OCI-LY7 (cell line): ENCODE results near the gene NMT1. TPM values are rescaled to one million over a fixed set of nuclear protein-coding genes. Genes with fewer than 3 reads are reported as not detected.

Experiments
- BruUV-seq: library from RNA; stranded (reverse); fragments of 400-500 nt; replicated peaks from 2 replicates; lab custom pipeline; 2021; lab: Mats Ljungman, UMichigan
- CTCF ChIA-PET: fragments of 300-600 bp; sonication (Branson Sonifier 250); formaldehyde crosslinking; loops from one replicate; lab custom pipeline; 2022; ENCODE audit warnings: antibody characterized with exemption; ENCODE audit not compliant: unreplicated experiment; lab: Charles Lee
- POLR2A ChIA-PET: fragments of 300-600 bp; sonication (Branson Sonifier 250); formaldehyde crosslinking; loops from one replicate; lab custom pipeline; 2022; ENCODE audit warnings: antibody characterized with exemption; lab: Charles Lee
- DNase-seq: peaks from one replicate; pipeline ENCODE4 v3.0.0-alpha.2; 2015; ENCODE audit warnings: low spot score
- H2AFZ ChIP-seq: fragments of 200-600 bp; sonication (generic), shearing (Covaris generic); 2 replicates; pipeline ENCODE4 v1.6.1; 2014; ENCODE audit warnings: mild to moderate bottlenecking, antibody characterized with exemption, low read length, moderate library complexity
- H3K27ac ChIP-seq: fragments of 200-600 bp; sonication (generic); 2 replicates; pipeline ENCODE4 v1.5.1; 2014; ENCODE audit warnings: mixed run types, low read depth, mild to moderate bottlenecking, moderate library complexity, low read length, inconsistent platforms; ENCODE audit not compliant: poor library complexity, severe bottlenecking
- H3K36me3 ChIP-seq: fragments of 200-600 bp; sonication (generic); 2 replicates; pipeline ENCODE4 v1.6.1; 2014; ENCODE audit warnings: mild to moderate bottlenecking, antibody characterized with exemption, low read length, moderate library complexity, mixed read lengths; ENCODE audit not compliant: insufficient read depth
- H3K4me1 ChIP-seq: fragments of 200-600 bp; sonication (generic); 2 replicates; pipeline ENCODE4 v1.5.1; 2014; ENCODE audit warnings: mild to moderate bottlenecking, low read length; ENCODE audit not compliant: insufficient read depth, poor library complexity, severe bottlenecking
- H3K4me2 ChIP-seq: fragments of 200-600 bp; sonication (generic); 2 replicates; pipeline ENCODE4 v1.6.1; 2014; ENCODE audit warnings: mild to moderate bottlenecking, low read length
- H3K4me3 ChIP-seq: fragments of 200-600 bp; sonication (generic); 2 replicates; pipeline ENCODE4 v1.5.1; 2014; ENCODE audit warnings: mild to moderate bottlenecking, low read depth, low read length; ENCODE audit not compliant: poor library complexity, severe bottlenecking
- H3K79me2 ChIP-seq: fragments of 200-600 bp; sonication (generic); 2 replicates; pipeline ENCODE4 v1.6.1; 2016; ENCODE audit warnings: low read depth, mild to moderate bottlenecking, low read length, moderate library complexity, mixed read lengths; ENCODE audit not compliant: insufficient read depth
- H3K9me2 ChIP-seq: fragments of 200-600 bp; sonication (generic); 2 replicates; pipeline ENCODE4 v1.6.1; 2016; ENCODE audit warnings: mild to moderate bottlenecking, low read length, mixed read lengths; ENCODE audit not compliant: insufficient read depth
- H3K9me3 ChIP-seq: fragments of 200-600 bp; sonication (generic); 2 replicates; pipeline ENCODE4 v1.6.1; 2014; ENCODE audit warnings: mild to moderate bottlenecking, mixed run types, low read length, mixed read lengths
- H4K20me1 ChIP-seq: fragments of 200-600 bp; sonication (generic); 2 replicates; pipeline ENCODE4 v1.6.1; 2014; ENCODE audit warnings: mild to moderate bottlenecking, antibody characterized with exemption, low read length, moderate library complexity, mixed read lengths; ENCODE audit not compliant: insufficient read depth
- EZH2phosphoT487 ChIP-seq: fragments of 200-600 bp; sonication (generic); IDR thresholded peaks from 2 replicates; pipeline ENCODE4 v1.6.1; 2018; ENCODE audit warnings: low read depth, borderline replicate concordance, mild to moderate bottlenecking, mixed run types, antibody characterized with exemption, low read length, moderate library complexity, mixed read lengths
- intact Hi-C: fragments of 100-400 bp; cut with micrococcal nuclease; formaldehyde crosslinking; loops from one replicate; pipeline ENCODE4 v1.10.0; 2022; ENCODE audit not compliant: unreplicated experiment
- total RNA-seq, 2 experiments: library from RNA; depleted of rRNA in 1 of 2; stranded (reverse); fragments of >200 nt in 1 of 2; shearing (Covaris generic) in 1 of 2; gene quantifications; 2 replicates each; pipeline ENCODE4 v1.2.3, GENCODE V29; 2014 to 2022
- TF ChIP-seq, protein P1 (sequence below): fragments of 200-600 bp; sonication (generic); conservative IDR thresholded peaks from 2 replicates; pipeline ENCODE4 v1.5.1; 2014; ENCODE audit warnings: mild to moderate bottlenecking, antibody characterized with exemption, low read length, moderate library complexity, mixed read lengths

The NMT1 gene
- total RNA-seq, 2 experiments from 2014 or later, result 82.3 to 134 TPM

DNA sequence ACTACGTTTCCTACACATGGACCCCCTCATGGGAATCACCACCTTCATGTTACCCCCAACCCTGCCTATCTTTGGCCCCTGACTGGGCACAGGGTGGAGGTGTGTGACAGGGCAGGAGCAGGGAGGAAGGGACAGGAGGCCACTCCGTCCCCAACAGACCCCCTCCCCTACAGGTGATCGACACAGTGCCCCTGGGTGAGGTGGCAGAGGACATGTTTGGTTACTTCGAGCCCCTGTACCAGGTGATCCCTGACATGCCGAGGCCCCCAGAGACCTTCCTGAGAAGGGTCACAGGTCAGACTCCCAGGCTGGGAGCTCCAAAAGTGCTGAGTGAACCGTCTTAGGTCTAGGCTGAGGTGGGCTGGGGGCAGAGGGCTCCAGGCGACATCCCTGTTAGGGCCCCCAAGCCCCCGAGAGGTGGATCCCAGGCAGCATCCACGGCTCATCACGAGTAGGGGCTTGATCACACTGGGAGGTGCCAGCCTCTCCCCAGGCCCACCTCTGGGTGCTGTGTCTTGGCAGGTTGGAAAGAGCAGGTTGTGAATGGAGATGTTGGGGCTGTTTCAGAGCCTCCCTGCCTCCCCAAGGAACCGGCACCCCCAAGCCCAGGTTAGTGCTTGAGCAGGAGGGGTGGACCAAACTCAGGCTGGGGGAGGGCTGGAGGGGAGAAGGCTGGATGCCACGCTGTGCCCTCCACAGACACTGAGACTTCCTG lies 75.9 kb downstream of the NMT1 start:
- Histone ChIP-seq H3K27ac (no peak overlapping the region), H4K20me1 (no peaks in the 10 kb centered on the region), H3K79me2 (no peaks in the 10 kb centered on the region), H3K9me3 (no peaks in the 10 kb centered on the region), H2AFZ (no peak overlapping the region), H3K9me2 (no peaks in the 10 kb centered on the region), H3K4me2 (0 out of 2 replicates have a peak overlapping the region, but pooled peaks have one; percentile 95), H3K4me1 (peaks cover 16% of the 10 kb centered on the region), H3K36me3 (no peaks in the 10 kb centered on the region), H3K4me3 (no peak overlapping the region)
- no TSS peak for BruUV-seq
- intact Hi-C loops, result no loop called here
- ChIA-PET POLR2A (no interaction called here), CTCF (no interaction called here)
- DNase-seq, result no peak
- TF ChIP-seq, protein P1, sequence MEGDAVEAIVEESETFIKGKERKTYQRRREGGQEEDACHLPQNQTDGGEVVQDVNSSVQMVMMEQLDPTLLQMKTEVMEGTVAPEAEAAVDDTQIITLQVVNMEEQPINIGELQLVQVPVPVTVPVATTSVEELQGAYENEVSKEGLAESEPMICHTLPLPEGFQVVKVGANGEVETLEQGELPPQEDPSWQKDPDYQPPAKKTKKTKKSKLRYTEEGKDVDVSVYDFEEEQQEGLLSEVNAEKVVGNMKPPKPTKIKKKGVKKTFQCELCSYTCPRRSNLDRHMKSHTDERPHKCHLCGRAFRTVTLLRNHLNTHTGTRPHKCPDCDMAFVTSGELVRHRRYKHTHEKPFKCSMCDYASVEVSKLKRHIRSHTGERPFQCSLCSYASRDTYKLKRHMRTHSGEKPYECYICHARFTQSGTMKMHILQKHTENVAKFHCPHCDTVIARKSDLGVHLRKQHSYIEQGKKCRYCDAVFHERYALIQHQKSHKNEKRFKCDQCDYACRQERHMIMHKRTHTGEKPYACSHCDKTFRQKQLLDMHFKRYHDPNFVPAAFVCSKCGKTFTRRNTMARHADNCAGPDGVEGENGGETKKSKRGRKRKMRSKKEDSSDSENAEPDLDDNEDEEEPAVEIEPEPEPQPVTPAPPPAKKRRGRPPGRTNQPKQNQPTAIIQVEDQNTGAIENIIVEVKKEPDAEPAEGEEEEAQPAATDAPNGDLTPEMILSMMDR, result no peak
- no peak for TF ChIP-seq EZH2phosphoT487

DNA sequence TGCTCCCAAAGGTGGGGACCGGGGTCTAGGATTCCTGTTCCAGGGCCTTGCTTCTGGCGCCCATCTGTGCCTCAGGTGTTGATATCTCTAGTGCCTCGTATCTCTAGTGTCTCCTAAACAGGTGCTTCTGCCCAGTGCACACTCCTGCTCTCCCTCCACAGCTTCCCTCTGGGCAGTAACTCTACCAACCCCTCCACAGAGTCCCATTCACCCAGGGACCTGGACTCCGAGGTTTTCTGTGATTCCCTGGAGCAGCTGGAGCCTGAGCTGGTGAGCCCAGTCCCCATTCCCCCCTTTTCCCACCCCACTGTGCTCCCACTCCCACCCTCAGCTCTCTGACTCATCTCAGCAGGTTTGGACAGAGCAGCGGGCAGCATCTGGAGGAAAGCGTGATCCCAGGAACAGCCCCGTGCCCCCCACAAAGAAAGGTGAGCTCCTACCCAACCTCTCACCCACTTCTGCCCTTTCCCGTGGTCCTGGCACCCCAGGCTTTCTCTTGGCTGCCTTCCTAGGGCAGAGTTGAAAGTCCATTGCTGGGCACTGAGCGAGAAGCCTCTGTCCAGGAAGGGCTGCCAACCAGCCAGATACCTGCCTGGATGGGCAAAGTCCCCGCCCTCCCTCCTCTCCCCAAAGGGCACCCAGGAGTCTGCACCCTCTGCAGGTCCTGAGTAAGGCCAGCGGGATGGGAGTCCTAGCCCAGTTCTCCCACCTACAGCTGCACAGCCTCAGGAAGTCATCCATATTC lies 76.6 kb downstream of the NMT1 start:
- no peaks in the 10 kb centered on the region for H4K20me1 ChIP-seq
- no peaks in the 10 kb centered on the region for H3K36me3 ChIP-seq
- ChIA-PET CTCF (no interaction called here), POLR2A (no interaction called here)
- BruUV-seq, result no TSS peak
- H3K4me2 ChIP-seq, result no peak overlapping the region
- H2AFZ ChIP-seq, result no peak overlapping the region
- H3K79me2 ChIP-seq, result no peaks in the 10 kb centered on the region
- no peaks in the 10 kb centered on the region for H3K9me3 ChIP-seq
- no peaks in the 10 kb centered on the region for H3K9me2 ChIP-seq
- intact Hi-C loops, result no loop called here
- TF ChIP-seq, protein P1, result no peak
- no peak for TF ChIP-seq EZH2phosphoT487
- peaks cover 15% of the 10 kb centered on the region for H3K4me1 ChIP-seq
- no peak overlapping the region for H3K4me3 ChIP-seq
- DNase-seq, result no peak
- H3K27ac ChIP-seq, result no peak overlapping the region
